ENCODE results near the gene GNPDA2.

The GNPDA2 gene

DNA sequence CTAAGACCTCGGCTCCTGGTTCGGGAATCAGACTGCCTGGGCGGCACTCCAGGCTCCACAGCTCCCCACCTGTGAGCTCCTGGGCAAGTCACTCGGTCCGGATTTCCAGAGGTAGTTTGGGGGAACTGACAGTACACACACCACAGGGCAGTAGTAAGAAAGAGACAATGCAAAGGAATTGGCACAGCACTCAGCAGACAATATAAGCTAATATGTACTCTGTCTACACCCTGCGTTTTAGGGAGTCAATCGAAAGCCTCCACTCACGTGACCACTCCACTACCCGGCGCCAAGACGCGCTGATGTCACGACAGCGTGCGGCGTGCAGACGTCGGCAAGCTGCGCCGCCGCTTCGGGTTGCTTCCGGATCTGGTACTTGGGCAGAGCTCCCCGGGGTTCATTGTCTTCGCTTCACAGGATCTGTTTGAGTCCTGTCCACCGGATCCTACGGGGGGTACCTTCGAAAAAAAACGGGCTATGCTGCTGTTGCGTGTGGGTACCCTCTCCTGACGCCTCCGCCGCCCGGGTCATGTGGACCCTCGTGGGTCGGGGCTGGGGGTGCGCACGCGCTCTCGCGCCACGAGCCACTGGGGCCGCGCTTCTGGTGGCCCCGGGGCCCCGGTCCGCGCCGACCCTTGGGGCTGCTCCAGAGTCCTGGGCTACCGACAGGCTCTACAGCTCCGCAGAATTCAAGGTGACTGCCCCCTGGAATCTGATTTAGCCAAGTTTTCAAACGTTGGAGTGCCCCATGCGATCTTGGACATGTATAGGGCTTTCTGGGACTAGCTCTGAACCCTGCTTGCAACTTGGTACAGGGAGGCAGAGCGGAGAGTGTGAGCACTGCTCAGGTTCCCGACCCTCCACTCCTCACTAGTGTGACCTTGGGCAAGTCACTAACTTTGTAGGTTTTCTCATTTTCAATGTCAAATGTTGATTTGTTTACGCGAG lies 48.0 kb downstream of the GNPDA2 start, which contains the start of gene GUF1:
Gene GUF1 (plus strand): TSS at position 327 of the 948 bp plus-strand sequence. CDS start 203 bp downstream, at position 530.
- DNase-seq, result peak; percentile 69

DNA sequence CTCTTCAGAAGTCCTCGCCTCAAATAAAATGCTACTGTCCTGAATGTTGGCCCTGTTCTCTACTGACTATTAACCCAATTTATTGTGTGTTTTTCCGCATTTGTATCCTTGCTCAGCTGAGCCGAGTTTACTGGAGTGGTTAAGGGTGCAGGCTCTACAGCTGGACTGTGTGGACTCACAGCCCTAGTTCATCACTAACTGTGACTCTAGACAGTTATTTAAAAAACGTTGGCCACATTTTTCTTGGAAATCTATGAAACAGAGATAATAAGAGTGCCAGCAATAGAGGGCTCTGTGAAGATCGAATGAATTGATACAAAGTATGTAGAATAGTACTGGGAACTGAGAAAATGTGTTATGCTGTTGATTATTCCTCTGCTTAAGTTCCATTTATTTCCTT lies 51.0 kb downstream of the GNPDA2 start:
- no peak for DNase-seq

DNA sequence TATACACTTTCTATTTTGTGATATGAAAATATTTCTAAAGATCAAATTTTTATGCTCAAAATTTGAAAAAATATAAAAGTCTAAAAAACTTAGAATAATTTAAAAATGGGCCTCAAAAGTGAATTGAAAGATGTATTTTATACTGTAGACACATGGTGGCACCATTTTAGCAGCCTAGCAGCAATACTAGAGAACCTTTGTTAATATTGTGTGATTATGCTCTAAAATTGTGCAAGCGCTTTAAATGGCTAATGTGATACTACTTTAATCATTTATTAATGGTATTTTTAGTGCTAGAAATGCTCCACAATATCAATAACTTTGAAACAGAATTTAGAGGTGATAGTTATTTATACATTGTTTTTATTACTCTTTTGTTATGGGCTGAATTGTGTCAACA lies 51.9 kb downstream of the GNPDA2 start:
- no peak for DNase-seq

DNA sequence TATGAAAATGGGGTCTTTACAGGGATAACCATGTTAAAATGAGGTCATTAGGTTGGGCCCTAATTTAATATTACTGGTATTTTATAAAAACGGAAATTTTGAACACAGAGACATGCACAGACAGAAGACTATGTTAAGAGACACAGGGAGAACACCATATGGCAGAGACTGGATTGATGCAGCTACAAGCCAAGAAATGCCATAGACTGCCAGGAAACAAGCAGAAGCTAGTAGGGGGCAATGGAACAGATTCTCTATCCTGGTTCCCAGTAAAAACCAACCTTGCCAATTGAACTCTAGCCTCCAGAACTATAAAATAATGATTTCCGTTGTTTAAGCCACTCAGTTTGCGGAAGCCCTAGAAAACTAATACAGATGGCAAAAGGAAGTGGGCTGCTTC lies 54.7 kb downstream of the GNPDA2 start:
- no peak for DNase-seq

DNA sequence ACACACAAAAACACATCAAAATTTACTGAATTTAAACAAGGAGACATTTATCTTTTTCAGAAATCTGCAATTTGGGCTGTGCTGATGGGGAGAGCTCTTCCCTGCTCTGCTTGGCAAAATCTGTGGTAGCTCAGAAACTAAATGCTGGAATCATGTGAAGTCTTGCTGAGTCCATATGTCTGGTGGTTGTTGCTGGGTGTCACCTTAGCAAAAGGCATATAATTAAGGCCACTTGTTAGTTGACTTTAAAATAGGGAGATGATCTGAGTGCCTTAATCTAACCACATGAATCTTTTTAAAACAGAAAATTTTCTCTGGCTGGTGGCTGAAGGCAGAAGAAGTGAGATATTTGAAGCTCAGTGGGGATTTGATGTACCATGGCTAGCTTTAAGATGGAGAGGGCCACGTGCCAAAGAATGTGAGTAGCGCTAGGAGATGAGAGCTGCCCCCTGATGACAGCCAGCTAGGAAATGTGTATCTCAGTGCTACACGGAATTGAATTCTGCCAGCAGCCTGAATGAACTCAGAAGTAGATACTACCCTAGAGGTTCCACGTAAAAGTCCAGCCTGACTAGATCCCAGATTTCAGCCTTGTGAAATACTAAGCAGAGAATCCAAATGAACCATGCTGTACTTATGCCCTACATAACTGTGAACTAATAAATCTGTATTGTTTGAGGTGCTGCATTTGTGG lies 55.7 kb downstream of the GNPDA2 start:
- no peak for DNase-seq

DNA sequence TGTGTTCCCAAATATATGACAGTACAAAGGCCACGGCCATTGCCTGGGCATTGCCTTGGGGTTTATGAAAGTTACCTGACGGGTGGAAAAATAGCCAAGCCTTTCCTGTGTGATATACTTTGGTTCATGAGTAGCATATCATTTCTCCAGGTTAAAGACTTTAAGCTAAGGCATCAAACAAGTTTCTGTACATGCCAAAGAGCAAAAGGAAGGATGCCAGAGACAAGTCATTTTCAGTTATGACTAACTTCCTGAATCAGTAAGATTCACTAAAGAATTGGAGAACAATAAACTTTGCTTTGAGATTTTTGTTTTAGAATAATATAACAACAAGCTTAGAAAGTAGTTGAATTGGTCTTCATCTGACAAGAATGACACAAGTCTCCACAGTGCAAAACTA lies 57.8 kb downstream of the GNPDA2 start:
- no peak for DNase-seq

DNA sequence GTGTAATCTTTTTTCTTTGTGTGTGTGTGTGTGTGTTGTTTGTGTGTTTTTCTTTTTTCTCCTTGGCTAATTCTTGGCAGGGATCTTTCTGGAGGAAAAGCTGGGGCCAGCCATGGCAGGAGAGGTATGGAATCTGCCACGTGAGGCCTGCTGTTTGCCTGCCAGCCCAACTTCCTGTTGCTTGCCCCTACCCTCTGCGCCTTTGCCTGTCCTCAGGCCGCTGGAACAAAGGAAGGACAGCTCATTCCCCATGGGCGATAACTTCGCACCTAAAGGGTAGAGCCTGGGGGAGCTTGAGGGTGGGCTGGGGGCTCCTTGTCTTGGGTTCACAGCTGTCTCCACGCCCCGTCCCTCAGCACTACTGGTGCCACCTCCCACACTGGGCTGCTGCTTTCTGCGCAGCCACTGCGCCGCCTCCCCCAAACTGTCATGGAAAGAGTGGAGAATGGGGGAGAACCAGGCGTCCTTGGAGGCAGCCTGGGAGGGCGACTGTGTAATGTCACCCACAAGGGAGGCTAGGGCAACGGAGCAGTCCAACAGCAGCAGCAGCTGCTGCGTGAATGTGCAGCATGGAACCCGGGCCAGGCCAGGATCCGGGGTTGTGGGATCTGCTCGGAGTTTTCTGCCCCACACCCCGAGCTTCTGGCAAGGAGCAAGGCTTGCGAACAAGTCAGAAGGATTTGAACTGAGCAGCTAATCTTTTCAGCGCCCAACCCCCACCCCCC lies 62.7 kb downstream of the GNPDA2 start:
- no peak for DNase-seq

DNA sequence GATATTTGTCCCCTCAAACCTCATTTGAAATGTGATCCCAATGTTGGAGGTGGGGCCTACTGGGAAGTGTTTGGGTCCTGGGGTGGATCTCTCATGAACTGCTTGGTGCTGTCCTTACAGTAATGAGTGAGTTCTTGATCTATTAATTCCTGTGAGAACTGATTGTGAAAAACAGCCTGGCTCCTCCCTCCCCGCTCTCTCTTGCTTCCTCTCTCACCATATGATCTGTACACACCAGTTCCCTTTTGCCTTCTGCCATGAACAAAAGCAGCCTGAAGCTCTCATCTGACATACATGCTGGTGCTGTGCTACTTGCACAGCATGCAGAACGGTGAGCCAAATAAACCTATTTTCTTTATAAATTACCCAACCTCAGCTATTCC lies 63.7 kb downstream of the GNPDA2 start:
- no peak for DNase-seq

DNA sequence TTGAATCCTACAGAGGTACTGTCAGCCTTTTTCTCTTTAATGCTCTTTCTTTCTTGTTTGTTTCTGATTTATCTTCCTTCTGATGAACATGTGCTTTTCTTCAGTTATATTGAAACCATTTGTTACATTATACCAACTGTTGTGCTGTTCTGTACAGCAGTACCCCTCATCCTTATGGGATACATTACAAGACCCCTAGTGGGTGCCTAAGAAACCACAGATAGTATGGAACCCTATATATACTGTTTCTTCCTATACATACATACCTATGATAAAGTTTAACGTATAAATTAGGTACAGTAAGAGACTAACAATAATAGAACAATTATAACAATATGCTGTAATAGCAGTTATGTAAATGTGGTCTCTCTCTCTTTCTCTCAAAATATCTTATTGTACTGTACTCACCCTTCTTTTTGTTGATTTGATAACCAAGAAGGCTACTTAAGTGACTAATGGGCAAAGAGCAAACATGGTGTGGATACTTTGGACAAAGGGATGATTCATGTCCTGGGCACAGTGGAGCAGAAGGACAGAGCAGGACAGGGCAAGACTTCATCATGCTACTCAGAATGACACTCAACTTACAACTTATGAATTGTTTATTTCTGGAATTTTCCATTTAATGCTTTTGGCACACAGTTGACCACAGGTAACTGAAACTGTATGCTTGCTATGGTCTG lies 64.3 kb downstream of the GNPDA2 start:
- no peak for DNase-seq

DNA sequence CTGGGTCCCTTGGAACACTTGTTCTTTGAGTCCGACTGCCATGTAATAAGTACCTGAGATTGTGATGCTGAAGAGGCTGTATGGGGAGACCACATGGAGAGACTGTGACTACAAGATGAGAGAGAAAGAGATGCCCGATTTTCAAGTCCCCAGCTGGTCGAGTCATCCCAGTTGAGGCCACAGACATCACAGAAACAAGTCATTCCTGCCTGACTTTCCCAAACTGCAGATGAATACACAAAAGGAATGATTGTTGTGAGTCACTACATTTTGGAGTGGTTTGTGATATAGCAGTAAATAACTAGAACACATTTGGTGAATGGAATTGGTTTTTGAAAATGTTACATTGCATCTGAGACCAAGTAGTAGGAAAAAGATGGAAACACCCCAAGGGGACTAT lies 66.0 kb downstream of the GNPDA2 start:
- no peak for DNase-seq

DNA sequence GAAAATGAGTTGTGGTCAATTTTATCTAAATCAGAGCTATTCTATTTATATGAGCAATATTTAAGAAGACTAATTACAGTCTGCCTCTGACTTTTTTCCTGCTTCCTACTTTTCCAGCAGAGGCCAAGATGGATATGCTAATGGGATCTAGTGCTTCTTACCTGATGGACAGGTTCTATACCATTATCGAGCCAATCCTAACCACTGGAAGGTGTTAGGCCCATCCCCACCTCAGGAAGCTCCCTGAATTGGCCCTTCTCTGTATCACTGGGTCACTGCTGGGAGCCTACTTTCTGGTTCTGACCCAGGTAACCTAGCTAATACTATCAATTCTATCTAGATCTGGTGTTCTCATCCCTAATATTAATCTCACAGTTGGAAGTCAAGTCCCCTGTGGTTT lies 74.4 kb downstream of the GNPDA2 start:
- DNase-seq, result no peak
